HG03354 (cell line): Measurements from ENCODE around the gene TPM3.
"Not testable (repeated sequence)": the region's sequence is repeated elsewhere in the genome, so short reads cannot be mapped to it uniquely, and the experiment has no call there.

Experiments used
- ATAC-seq: cut with Tn5 transposase; IDR thresholded peaks from one replicate; pipeline ENCODE4 v1.9.1; 2021; ENCODE audit warnings: mild to moderate bottlenecking; ENCODE audit not compliant: unreplicated experiment, poor library complexity, severe bottlenecking

TPM3 gene

GRCh38 chr1:154191990-154192461 is at the start of gene TPM3:
TSS of gene TPM3 (minus strand) at chr1:154192100. CDS start at chr1:154192018, 82 bp downstream.
- ATAC-seq, result no peak

GRCh38 chr1:154240294-154240833 is 48.5 kb upstream of the TPM3 start:
- no peak for ATAC-seq

GRCh38 chr1:154239491-154239890 is 47.6 kb upstream of the TPM3 start:
- ATAC-seq, result no peak

- no peak for ATAC-seq
Observed at GRCh38 chr1:154237880-154238506, 46.1 kb upstream of the TPM3 start.

GRCh38 chr1:154237435-154237834 is 45.5 kb upstream of the TPM3 start:
- no peak for ATAC-seq

GRCh38 chr1:154236855-154237254 is 45.0 kb upstream of the TPM3 start:
- ATAC-seq, result no peak

- ATAC-seq, result not testable (repeated sequence)
Observed at GRCh38 chr1:154233127-154233526, 41.2 kb upstream of the TPM3 start.

- ATAC-seq, result not testable (repeated sequence)
Observed at GRCh38 chr1:154231112-154231511, 39.2 kb upstream of the TPM3 start.

GRCh38 chr1:154225370-154225769 is 33.5 kb upstream of the TPM3 start:
- ATAC-seq, result no peak

- ATAC-seq, result no peak
Observed at GRCh38 chr1:154223621-154224020, 31.7 kb upstream of the TPM3 start.

GRCh38 chr1:154222918-154223317 is 31.0 kb upstream of the TPM3 start:
- no peak for ATAC-seq

- no peak for ATAC-seq
Observed at GRCh38 chr1:154222518-154222917, 30.6 kb upstream of the TPM3 start.

GRCh38 chr1:154221278-154222001 is 29.5 kb upstream of the TPM3 start:
- ATAC-seq, result peak; percentile 25

GRCh38 chr1:154220970-154221277 is 29.0 kb upstream of the TPM3 start:
- ATAC-seq, result no peak

GRCh38 chr1:154220071-154220969 is 28.4 kb upstream of the TPM3 start, which contains the start of gene UBAP2L:
TSS of gene UBAP2L (plus strand) at chr1:154220955. CDS start at chr1:154225124, 4,169 bp downstream.
- peak; percentile 89 for ATAC-seq

GRCh38 chr1:154219541-154219940 is 27.6 kb upstream of the TPM3 start:
- no peak for ATAC-seq

- ATAC-seq, result no peak
Observed at GRCh38 chr1:154218545-154218944, 26.6 kb upstream of the TPM3 start.

- no peak for ATAC-seq
Observed at GRCh38 chr1:154213274-154213673, 21.4 kb upstream of the TPM3 start.

- no peak for ATAC-seq
Observed at GRCh38 chr1:154212083-154212482, 20.2 kb upstream of the TPM3 start.
